SK-N-SH treated with all-trans-retinoic acid at 6 μM for 48 hours (cell line): ENCODE measurements around the gene LAMA5.
A peak's percentile ranks its signal among the peaks of the same experiment; 100 is the strongest.

ENCODE experiments used
- ATAC-seq: fragments of 200-7000 bp; cut with Tn5 transposase; 3 replicates; pipeline ENCODE4 v1.9.1; 2020; ENCODE audit warnings: mild to moderate bottlenecking, moderate library complexity
- ARNTL ChIP-seq: fragments of 450-650 bp; formaldehyde crosslinking; IDR thresholded peaks from 2 replicates; pipeline ENCODE4 v1.5.0; 2020; ENCODE audit warnings: low read depth, mild to moderate bottlenecking, moderate library complexity, borderline replicate concordance
- BACH2 ChIP-seq: fragments of 250-450 bp; sonication (Bioruptor Pico); IDR thresholded peaks from 2 replicates; pipeline ENCODE4 v1.9.0; 2021; ENCODE audit warnings: mild to moderate bottlenecking, borderline replicate concordance
- CREB5 ChIP-seq: fragments of 250-450 bp; sonication (Bioruptor Pico); IDR thresholded peaks from 2 replicates; pipeline ENCODE4 v1.5.1; 2020; ENCODE audit warnings: low read depth, mild to moderate bottlenecking, moderate library complexity
- CSDC2 ChIP-seq: fragments of 250-450 bp; sonication (Bioruptor Pico); IDR thresholded peaks from 2 replicates; pipeline ENCODE4 v1.5.0; 2020; ENCODE audit warnings: mild to moderate bottlenecking, moderate library complexity
- CSRNP3 ChIP-seq: fragments of 250-450 bp; sonication (Bioruptor Pico); IDR thresholded peaks from 2 replicates; pipeline ENCODE4 v1.5.1; 2021; ENCODE audit warnings: mild to moderate bottlenecking, moderate library complexity
- ESRRG ChIP-seq: fragments of 250-450 bp; sonication (Bioruptor Pico); IDR thresholded peaks from 2 replicates; pipeline ENCODE4 v1.6.1; 2021; ENCODE audit warnings: mild to moderate bottlenecking
- ISL1 ChIP-seq: fragments of 250-450 bp; sonication (Bioruptor Pico); IDR thresholded peaks from 2 replicates; pipeline ENCODE4 v2.1.2; 2022; ENCODE audit warnings: mild to moderate bottlenecking, moderate library complexity
- OSR1 ChIP-seq: fragments of 250-450 bp; sonication (Bioruptor Pico); IDR thresholded peaks from 2 replicates; pipeline ENCODE4 v1.8.0; 2022; ENCODE audit warnings: moderate library complexity, mild to moderate bottlenecking, inconsistent platforms
- POU6F1 ChIP-seq: fragments of 250-450 bp; sonication (Bioruptor Pico); IDR thresholded peaks from 2 replicates; pipeline ENCODE4 v1.8.0; 2021; ENCODE audit warnings: low read depth, mild to moderate bottlenecking, moderate library complexity, borderline replicate concordance
- PPARA ChIP-seq: fragments of 250-450 bp; sonication (Bioruptor Pico); IDR thresholded peaks from 2 replicates; pipeline ENCODE4 v1.5.0; 2020; ENCODE audit warnings: mild to moderate bottlenecking, borderline replicate concordance
- RARB ChIP-seq: fragments of 250-450 bp; sonication (Bioruptor Pico); IDR thresholded peaks from 2 replicates; pipeline ENCODE4 v1.8.0; 2021; ENCODE audit warnings: mild to moderate bottlenecking, moderate library complexity
- TCF4 ChIP-seq: fragments of 250-450 bp; sonication (Bioruptor Pico); IDR thresholded peaks from 2 replicates; pipeline ENCODE4 v1.8.0; 2021; ENCODE audit warnings: mild to moderate bottlenecking, moderate library complexity, borderline replicate concordance
- TOX ChIP-seq: fragments of 250-450 bp; sonication (Bioruptor Pico); IDR thresholded peaks from 2 replicates; pipeline ENCODE4 v1.8.0; 2021; ENCODE audit warnings: mild to moderate bottlenecking, moderate library complexity, borderline replicate concordance
- ZC3H10 ChIP-seq: fragments of 250-450 bp; sonication (Bioruptor Pico); IDR thresholded peaks from 2 replicates; pipeline ENCODE4 v1.5.1; 2021; ENCODE audit warnings: mild to moderate bottlenecking, moderate library complexity
- ZFP3 ChIP-seq: fragments of 250-450 bp; sonication (Bioruptor Pico); IDR thresholded peaks from 2 replicates; pipeline ENCODE4 v1.5.0; 2020; ENCODE audit warnings: mild to moderate bottlenecking, moderate library complexity
- ZFP30 ChIP-seq: fragments of 450-650 bp; formaldehyde crosslinking; IDR thresholded peaks from 2 replicates; pipeline ENCODE4 v1.5.0; 2022; ENCODE audit warnings: mild to moderate bottlenecking, moderate library complexity
- ZNF70 ChIP-seq: fragments of 450-650 bp; formaldehyde crosslinking; IDR thresholded peaks from 2 replicates; pipeline ENCODE4 v1.5.0; 2020; ENCODE audit warnings: mild to moderate bottlenecking, moderate library complexity
- ZNF8 ChIP-seq: fragments of 450-650 bp; formaldehyde crosslinking; IDR thresholded peaks from 2 replicates; pipeline ENCODE4 v1.5.0; 2020; ENCODE audit warnings: mild to moderate bottlenecking, moderate library complexity

Gene LAMA5

GRCh38 chr20:62382306-62383198 is 15.4 kb upstream of the LAMA5 start:
- ATAC-seq = peak; percentile 71
- TF ChIP-seq PPARA (CRISPR knock-in tag) = no peak
- TF ChIP-seq ISL1 (CRISPR knock-in tag) = no peak
- no peak for TF ChIP-seq ZFP3 (CRISPR knock-in tag)
- no peak for TF ChIP-seq POU6F1 (CRISPR knock-in tag)
- no peak for TF ChIP-seq ESRRG
- no peak for TF ChIP-seq ZNF8 (CRISPR knock-in tag)
- TF ChIP-seq CSRNP3 (CRISPR knock-in tag) = no peak

GRCh38 chr20:62381842-62382241 is 14.7 kb upstream of the LAMA5 start:
- no peak for TF ChIP-seq BACH2
- no peak for TF ChIP-seq CSDC2
- no peak for TF ChIP-seq RARB (CRISPR knock-in tag)
- ATAC-seq = no peak

GRCh38 chr20:62381202-62381797 is 14.2 kb upstream of the LAMA5 start:
- TF ChIP-seq OSR1 (no peak), TOX (CRISPR knock-in tag) (no peak), ZC3H10 (CRISPR knock-in tag) (no peak)
- TF ChIP-seq, all 23 proteins: peak for 0
- ATAC-seq = peak; percentile 14; the same call in 2 of the 3 replicates

- ATAC-seq = no peak
- TF ChIP-seq ZFP30 (CRISPR knock-in tag) = no peak
- TF ChIP-seq TOX (CRISPR knock-in tag) = no peak
- no peak for TF ChIP-seq POU6F1 (CRISPR knock-in tag)
- TF ChIP-seq ARNTL (CRISPR knock-in tag) = no peak
- TF ChIP-seq CREB5 (CRISPR knock-in tag) = no peak
- TF ChIP-seq ESRRG = no peak
- TF ChIP-seq ZNF70 (CRISPR knock-in tag) = no peak
- no peak for TF ChIP-seq CSRNP3 (CRISPR knock-in tag)
- TF ChIP-seq TCF4 (CRISPR knock-in tag) = no peak
- TF ChIP-seq PPARA (CRISPR knock-in tag) = no peak
- TF ChIP-seq ZNF8 (CRISPR knock-in tag) = no peak
Measured at GRCh38 chr20:62378215-62378614, 11.1 kb upstream of the LAMA5 start.
